ENCODE data around the gene B4GALT4.
"Not testable (repeated sequence)": the region's sequence is repeated elsewhere in the genome, so short reads cannot be mapped to it uniquely, and the experiment has no call there.

Gene B4GALT4

DNA sequence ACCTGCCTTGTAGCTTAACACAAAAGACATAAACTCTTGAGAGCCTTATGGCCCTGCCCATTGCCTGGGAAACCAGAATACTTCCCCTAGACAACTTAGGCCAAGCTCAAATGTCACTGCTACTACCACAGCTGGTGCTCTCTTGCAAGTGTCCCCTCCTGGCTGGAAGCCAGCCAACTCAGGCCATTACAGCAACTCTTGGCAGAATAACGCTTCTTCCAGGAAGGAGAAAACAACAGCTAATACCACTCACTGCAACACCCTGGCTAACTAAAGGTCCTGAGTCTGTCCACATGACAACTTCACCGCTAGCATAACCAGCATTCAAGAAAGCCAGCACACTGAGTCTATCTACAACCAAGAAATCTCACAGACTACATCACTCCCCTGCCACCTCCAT lies 5.1 kb upstream of the B4GALT4 start:
- no peak for DNase-seq
- no peak for TF ChIP-seq POLR2A (IDR thresholded peaks at IDR 0.05; ENCODE audit: low read length)
- no peak for TF ChIP-seq GATA1 (IDR thresholded peaks at IDR 0.05; ENCODE audit: low read depth, low read length)

DNA sequence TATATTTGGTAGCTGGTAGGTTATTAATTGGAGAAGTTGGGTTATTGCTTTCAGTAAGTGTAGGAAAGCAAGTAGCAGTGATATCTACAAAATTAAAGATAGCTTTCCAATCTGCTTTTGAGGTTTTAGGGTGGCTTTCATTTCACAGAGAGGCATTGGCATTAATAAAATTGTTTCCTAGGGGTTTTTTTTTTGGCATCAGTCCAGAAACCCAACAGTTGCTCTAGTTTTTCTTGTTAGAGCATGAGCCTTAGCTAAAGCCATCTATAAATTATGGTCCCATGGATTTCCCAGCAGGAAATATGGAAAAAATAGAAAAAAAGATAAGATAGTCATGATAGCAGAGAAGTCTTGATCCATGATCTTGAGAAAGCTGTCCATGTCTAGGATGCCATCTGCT lies 3.0 kb upstream of the B4GALT4 start:
- DNase-seq, result no peak
- TF ChIP-seq POLR2A (IDR thresholded peaks at IDR 0.05; ENCODE audit: low read length) (no peak), GATA1 (IDR thresholded peaks at IDR 0.05; ENCODE audit: low read depth, low read length) (no peak)

DNA sequence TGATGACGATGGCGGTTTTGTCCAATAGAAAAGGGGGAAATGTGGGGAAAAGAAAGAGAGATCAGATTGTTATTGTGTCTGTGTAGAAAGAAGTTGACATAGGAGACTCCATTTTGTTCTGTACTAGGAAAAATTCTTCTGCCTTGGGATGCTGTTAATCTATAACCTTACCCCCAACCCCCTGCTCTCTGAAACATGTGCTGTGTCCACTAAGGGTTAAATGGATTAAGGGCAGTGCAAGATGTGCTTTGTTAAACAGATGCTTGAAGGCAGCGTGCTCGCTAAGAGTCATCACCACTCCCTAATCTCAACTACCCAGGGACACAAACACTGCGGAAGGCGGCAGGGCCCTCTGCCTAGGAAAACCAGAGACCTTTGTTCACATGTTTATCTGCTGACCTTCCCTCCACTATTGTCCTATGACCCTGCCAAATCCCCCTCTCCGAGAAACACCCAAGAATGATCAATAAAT lies 2.4 kb upstream of the B4GALT4 start:
- not testable (repeated sequence) for DNase-seq

DNA sequence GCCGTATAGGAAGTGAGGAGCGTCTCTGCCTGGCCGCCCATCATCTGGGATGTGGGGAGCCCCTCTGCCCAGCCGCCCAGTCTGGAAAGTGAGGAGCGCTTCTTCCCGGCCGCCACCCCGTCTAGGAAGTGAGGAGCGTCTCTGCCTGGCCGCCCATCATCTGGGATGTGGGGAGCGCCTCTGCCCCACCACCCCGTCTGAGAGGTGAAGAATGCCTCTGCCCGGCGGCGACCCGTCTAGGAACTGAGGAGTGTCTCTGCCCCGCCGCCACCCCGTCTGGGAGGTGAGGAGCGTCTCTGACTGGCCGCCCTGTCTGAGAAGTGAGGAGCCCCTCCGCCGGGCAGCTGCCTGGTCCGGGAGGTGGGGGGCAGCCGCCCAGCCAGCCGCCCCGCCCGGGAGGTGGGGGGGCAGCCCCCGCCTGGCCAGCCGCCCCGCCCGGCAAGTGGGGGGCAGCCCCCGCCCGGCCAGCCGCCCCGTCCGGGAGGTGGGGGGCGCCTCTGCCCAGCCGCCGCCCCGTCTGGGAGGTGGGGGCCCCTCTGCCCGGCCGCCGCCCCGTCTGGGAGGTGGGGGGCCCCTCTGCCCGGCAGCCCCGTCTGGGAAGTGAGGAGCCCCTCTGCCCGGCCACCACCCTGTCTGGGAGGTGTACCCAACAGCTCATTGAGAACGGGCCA lies 1.8 kb upstream of the B4GALT4 start:
- DNase-seq, result not testable (repeated sequence)

DNA sequence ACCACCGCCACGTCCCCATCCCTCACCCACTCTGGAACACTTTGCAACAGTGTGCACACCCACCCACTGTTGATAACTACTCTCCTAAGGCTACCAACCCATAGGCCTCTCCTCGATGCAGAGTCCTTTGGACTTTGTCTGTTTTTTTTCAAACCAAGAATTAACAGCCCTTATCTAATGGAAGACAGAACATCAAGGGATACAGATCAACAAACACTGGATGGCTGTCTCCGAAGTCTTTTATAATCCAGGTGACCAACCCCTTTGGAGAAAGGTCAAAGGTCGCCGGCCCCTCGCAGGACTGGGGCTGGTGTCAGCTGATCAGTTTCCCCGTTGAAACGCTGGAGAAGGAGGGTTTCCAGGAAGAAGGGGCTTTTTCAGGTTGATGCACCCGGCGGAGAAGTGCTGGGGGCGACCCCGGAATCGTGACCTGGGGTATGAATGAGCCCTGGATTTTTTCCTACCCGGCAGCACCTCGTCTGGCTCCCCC lies 532 bp downstream of the B4GALT4 start:
- TF ChIP-seq POLR2A (IDR thresholded peaks at IDR 0.05; ENCODE audit: low read length) (no peak), GATA1 (IDR thresholded peaks at IDR 0.05; ENCODE audit: low read depth, low read length) (no peak)
- DNase-seq, result peak; percentile 58 to 63

DNA sequence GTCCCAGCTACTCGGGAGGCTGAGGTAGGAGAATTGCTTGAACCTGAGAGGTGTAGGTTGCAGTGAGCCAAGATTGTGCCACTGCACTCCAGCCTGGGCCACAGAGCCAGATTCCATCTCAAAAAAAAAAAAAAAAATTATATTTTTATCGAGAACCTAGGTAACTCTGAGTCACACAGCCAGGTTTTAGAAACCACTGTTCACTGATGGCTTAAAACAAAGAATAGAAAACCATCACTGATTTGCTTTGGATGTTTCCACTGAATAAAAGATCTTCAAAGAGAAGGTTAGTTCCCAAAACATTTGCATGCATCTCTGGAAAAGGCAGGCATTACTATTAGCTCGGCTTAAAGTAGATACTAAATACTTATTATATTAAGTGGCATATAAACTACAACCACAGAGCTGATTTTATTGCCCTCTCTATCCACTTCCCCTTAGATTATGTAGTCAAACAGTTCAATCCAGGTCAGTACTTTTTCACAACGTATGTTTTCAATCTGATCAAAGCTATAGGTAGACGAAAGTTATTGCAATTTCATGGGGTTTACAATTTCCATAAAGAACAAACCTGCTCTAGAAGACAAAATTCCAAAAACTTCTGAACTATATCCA lies 1.4 kb downstream of the B4GALT4 start:
- DNase-seq, result peak in 1 of 2 experiments; percentile 17
- no peak for TF ChIP-seq GATA1 (IDR thresholded peaks at IDR 0.05; ENCODE audit: low read depth, low read length)
- TF ChIP-seq POLR2A (IDR thresholded peaks at IDR 0.05; ENCODE audit: low read length), result no peak

DNA sequence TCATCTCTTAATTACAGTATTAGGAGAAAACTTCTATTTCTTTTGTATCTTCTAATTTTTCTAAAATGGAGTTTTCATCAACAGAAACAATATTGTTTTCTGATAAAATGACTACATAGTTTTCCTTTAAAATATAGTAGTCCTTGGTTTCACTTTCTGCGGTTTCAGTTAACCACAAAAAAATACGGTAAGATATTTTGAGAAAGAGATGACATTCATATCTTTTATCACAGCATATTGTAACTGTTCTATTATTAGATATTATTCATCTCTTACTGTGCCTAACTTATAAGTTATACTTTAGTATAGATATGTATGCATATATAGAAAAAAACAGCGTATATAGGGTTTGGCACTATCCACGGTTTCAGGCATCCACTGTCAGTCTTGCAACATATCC lies 2.3 kb downstream of the B4GALT4 start:
- no peak for TF ChIP-seq POLR2A (IDR thresholded peaks at IDR 0.05; ENCODE audit: low read length)
- no peak for TF ChIP-seq GATA1 (IDR thresholded peaks at IDR 0.05; ENCODE audit: low read depth, low read length)
- peak in 1 of 2 experiments; percentile 23 for DNase-seq

DNA sequence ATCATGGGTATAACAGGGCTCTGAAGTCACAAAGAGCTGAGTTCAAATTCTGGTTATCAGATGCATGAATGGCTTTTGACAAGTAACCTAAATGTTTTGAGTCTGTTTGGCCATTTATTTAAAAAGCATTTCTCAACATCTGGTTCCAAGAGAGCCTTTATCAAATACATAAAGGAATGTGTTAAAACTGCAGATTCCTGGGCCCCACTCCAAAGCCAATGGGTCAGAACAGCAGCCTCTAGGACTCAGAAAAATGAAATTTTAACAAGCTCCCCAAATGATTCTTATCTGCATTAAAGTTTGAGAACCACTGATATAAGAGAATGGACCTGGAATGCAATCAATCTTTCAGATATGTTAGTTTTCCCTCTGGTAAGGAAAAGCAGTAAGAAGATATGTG lies 3.4 kb downstream of the B4GALT4 start:
- no peak for TF ChIP-seq POLR2A (IDR thresholded peaks at IDR 0.05; ENCODE audit: low read length)
- no peak for TF ChIP-seq GATA1 (IDR thresholded peaks at IDR 0.05; ENCODE audit: low read depth, low read length)
- DNase-seq, result no peak

DNA sequence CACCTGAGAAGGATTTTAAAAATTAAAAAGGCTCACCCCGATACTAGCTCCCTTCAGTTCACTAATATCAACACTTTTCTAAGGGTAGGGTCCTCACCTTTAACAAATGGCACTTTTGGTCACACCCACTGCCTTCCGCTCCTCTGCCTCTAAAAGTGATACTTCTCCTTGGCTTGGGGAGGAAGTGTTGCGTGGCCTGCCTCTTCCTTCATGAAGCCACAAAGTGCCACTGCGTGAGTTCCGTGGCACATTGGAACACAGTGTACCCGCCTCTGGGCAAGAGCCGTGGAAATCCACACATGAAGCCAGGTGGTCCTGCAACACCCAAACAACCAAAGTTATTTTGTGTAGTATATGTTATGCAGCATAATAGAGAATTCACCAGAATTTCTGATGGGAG lies 3.9 kb downstream of the B4GALT4 start:
- no peak for TF ChIP-seq POLR2A (IDR thresholded peaks at IDR 0.05; ENCODE audit: low read length)
- TF ChIP-seq GATA1 (IDR thresholded peaks at IDR 0.05; ENCODE audit: low read depth, low read length), result no peak
- DNase-seq, result no peak

DNA sequence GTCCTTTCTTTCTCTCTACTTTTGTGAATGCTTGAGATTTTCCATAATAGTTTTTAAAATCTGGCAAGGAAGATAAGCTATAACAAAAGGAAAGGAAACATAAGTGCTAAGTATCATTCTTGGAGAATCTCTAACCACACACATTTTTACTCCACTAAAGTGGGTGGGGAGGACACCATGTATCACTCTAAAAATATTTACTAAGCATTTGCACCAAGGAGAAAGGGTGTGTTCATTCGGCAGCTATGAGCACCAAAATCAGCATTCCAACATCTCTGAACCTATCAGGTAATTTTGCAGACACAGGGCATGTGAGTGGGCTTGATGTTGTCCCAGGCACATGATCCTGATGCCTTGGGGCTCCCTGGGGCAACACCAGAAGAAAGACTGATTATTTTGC lies 5.5 kb downstream of the B4GALT4 start:
- DNase-seq, result no peak
- TF ChIP-seq GATA1 (IDR thresholded peaks at IDR 0.05; ENCODE audit: low read depth, low read length) (no peak), POLR2A (IDR thresholded peaks at IDR 0.05; ENCODE audit: low read length) (no peak)

DNA sequence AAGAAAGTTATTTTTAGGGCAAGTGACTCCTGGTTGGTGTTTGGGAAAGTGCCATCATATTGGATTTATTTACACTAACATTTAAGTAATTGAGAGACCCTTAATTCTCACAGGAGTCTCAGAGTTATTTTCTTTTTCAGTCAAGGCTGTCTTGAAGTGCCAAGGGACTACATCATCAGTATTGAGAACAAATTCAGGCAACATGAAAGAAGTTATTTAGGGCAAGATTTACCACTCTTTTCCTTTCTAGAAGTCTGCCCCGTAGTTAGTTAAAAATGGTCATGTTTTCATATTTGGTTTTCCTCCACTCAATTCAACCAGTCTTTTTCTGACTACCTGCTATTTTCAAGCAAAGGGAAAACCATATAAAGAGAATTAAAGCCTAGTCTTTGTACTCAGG lies 6.1 kb downstream of the B4GALT4 start:
- no peak for DNase-seq
- no peak for TF ChIP-seq POLR2A (IDR thresholded peaks at IDR 0.05; ENCODE audit: low read length)
- TF ChIP-seq GATA1 (IDR thresholded peaks at IDR 0.05; ENCODE audit: low read depth, low read length), result no peak

DNA sequence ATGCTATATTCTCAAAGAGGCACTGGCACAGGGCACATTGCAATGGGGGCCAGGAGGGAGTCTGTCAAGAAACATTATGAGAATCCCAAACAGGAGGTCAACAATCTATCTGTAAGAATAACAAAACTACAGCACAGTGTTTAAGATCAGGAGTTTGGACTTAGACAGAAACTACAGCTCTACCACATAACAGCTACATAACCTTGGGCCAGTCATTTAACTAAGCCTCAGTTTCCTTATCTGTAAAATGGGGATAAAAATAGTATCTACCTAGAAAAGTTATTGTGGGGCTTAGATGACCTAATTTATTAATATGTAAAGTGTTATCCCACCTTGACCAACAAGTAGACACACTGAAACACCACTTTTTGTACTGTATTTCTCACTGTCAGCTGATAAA lies 9.9 kb downstream of the B4GALT4 start:
- TF ChIP-seq POLR2A (IDR thresholded peaks at IDR 0.05; ENCODE audit: low read length) (no peak), GATA1 (IDR thresholded peaks at IDR 0.05; ENCODE audit: low read depth, low read length) (no peak)
- DNase-seq, result no peak

DNA sequence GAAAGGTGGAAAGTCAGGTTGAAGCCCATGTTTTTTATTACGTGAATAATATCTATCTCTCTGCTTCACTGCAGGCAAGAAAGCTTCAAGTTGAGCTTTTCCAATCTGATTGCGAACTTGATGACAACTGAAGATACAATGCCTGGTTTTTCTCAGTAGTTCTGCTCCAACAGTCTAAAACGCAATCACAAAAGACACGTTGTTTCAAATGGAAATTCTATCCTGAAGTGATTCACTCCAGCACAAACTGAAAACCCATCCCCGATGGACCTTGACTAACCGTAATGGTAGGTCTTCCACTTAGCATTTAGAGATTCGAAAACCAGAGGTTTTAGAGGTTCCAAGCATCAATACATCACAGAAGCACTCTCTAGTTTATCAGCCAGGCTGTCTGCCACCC lies 10.6 kb downstream of the B4GALT4 start:
- TF ChIP-seq POLR2A (IDR thresholded peaks at IDR 0.05; ENCODE audit: low read length) (no peak), GATA1 (IDR thresholded peaks at IDR 0.05; ENCODE audit: low read depth, low read length) (no peak)
- DNase-seq, result no peak

DNA sequence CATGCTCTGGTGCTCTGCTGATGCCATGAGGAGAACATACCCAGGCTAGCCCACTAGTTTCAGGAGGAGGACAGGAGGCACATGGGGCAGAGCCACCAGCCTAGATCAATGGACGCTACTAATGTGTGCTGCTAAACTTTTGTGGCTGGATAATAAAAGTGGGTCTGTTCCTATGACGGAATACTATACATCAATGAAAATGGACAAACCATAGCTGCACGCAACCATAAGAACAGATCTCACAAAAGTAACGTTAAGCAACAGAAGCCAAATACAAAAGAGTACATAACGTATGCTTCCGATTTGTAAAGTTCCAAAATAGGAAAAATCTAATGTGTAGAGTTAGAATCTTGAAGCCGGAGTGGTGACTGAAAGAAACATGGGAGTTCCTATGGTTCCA lies 11.5 kb downstream of the B4GALT4 start:
- TF ChIP-seq POLR2A (IDR thresholded peaks at IDR 0.05; ENCODE audit: low read length), result no peak
- no peak for TF ChIP-seq GATA1 (IDR thresholded peaks at IDR 0.05; ENCODE audit: low read depth, low read length)
- DNase-seq, result no peak

DNA sequence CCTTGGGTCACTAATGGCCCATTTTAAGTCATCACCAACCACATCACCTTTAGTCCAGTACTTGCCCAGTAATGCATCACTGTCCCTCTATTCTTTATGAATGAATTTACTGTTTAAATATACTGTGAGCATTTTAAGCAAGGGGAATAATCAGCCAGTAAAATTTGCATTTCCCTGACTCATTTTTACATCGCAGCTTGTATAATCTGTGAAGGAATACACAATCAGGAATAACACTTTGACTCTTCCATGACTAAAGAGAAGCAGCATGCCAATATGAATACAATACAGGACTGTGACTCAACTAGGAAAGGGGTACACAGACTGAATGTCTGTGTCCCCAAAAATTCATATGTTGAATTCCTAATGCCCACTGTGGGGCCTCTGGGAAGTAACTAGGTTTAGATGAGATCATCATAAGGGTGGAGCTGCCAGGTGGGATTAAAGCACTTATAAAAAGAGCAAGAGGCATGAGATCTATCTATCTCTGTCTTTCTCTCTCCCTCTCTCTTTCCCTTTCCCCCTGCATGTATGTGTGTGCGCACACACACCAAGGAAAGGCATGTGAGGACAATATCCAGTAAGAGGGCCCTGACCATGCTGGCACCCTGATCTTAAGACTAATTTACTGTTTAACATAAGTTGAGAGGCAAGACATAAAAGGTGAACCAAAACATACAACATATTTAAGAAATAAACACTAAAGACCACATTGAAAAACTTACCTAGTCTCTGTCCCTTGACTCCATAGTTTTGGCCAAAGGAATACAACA lies 12.1 kb downstream of the B4GALT4 start:
- TF ChIP-seq POLR2A (IDR thresholded peaks at IDR 0.05; ENCODE audit: low read length), result no peak
- no peak for TF ChIP-seq GATA1 (IDR thresholded peaks at IDR 0.05; ENCODE audit: low read depth, low read length)
- no peak for DNase-seq
